NCI-H1105 (cell line): ENCODE data around the gene C1QTNF6.
A peak's percentile ranks its signal among the peaks of the same experiment; 100 is the strongest.
"Not testable (repeated sequence)": the region's sequence is repeated elsewhere in the genome, so short reads cannot be mapped to it uniquely, and the experiment has no call there.

Experiments
- DNase-seq: peaks from one replicate; lab custom pipeline; 2025; lab: John Stamatoyannopoulos, UW

The C1QTNF6 gene

DNA sequence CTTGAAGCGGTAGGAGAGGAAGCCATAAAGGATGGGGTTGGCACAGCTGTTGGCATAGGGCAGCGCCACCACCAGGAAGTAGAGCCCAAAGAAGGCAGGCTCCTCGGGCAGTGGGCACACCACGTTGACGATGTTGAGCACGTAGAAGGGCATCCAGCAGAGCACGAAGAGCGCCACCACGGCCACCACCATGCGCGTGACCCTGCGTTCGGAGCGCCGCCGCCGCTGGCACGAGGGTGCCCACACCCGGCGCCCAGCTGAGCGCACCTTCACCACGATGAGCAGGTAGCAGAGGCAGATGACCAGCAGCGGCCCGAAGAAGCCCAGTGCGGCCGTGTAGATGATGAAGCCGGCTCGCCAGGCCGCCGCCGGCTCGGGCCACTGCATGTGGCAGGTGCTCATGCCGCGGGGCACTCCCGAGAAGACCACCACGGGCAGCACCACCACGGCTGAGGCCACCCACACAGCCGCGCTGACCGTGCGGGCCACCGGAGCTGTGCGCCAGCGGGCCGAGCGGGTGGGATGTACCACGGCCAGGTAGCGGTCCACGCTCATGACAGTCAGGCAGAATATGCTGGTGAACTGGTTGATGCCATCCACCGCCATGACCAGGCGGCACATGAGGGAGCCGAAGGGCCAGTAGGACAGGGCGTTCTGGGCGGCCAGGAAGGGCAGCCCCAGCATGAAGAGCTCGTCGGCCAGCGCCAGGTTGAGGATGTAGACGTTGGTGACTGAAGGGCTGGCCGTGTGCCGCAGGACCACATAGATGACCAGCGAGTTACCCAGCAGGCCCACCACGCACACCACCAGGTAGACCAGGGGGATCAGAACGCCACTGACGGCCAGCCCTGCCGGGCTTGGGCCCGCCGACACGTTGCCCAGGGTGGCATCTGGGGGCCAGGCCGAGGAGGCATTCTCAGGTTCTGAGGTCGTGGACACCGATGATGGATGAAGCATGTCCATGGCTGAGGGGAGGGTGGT is 19.1 kb upstream of the C1QTNF6 start:
- no peak for DNase-seq

DNA sequence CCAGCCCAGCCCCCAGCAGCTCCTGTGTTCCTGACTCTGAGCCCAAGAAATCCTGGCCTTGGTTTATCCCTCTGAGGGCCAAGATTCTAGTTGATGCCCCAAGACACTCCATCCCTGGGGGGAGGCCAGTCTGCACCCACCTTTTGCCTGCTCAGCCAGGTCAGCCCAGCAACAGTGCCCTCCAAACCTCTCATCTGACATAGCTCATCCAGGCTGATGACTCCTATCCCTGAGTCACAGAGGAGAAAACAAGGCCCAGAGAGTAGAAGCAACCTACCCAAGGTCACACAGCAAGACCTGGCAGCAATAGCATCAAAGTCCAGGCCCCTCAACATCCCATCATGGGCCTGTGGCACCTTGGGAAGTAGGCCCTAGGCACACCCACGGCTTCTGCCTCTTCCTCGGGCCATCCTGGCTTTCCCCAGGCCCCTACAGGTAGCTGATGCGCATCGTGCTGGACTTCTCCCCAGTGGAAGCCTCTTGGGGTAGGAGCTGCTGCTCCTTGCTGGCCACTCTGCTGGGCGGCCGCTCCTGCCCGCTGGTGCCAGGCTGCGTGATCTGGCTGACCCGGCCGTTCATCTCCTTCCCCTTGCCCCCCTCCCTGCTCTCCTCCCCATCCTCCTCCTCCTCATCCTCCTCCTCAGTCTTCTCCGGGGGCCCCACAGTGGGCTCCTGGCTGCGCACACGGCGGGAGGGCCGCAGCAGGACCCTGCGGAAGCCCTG is 18.2 kb upstream of the C1QTNF6 start:
- DNase-seq: no peak

DNA sequence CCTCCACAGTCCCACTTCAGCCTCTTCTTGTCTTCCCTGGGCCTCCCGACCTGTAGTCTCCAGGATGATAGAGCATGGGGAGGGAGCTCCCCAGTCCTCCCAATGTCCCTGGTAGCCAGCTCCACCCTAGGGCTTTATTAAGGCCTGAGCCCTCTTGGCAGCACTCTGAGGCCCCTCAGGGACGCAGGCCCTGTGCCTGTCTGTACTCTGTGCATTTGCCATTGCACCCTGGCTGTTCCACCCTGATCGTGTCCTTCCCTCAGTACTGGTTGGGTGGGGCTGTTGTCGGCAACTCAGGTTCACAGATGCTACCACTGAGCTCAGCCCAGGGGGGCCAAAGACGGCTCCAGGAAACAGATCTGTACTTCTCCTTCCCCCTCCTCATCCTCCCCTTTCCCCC is 17.0 kb upstream of the C1QTNF6 start:
- no peak for DNase-seq

- DNase-seq: no peak
These were observed 16.1 kb upstream of the C1QTNF6 start for GRCh38 chr22:37204045-37204655.

GRCh38 chr22:37203354-37204044 is 15.5 kb upstream of the C1QTNF6 start:
- DNase-seq: no peak

- no peak for DNase-seq
These were observed 14.7 kb upstream of the C1QTNF6 start for GRCh38 chr22:37202716-37203115.

GRCh38 chr22:37202001-37202555 is 14.0 kb upstream of the C1QTNF6 start:
- no peak for DNase-seq

- DNase-seq: not testable (repeated sequence)
These were observed 13.4 kb upstream of the C1QTNF6 start for GRCh38 chr22:37201443-37201820.

GRCh38 chr22:37199760-37200108 is 11.7 kb upstream of the C1QTNF6 start:
- DNase-seq: peak; percentile 36

GRCh38 chr22:37199103-37199759 is 11.2 kb upstream of the C1QTNF6 start:
- DNase-seq: peak; percentile 96

GRCh38 chr22:37198258-37199102 is 10.4 kb upstream of the C1QTNF6 start:
- peak; percentile 56 for DNase-seq

GRCh38 chr22:37197451-37198257 is 9.6 kb upstream of the C1QTNF6 start:
- DNase-seq: no peak

DNA sequence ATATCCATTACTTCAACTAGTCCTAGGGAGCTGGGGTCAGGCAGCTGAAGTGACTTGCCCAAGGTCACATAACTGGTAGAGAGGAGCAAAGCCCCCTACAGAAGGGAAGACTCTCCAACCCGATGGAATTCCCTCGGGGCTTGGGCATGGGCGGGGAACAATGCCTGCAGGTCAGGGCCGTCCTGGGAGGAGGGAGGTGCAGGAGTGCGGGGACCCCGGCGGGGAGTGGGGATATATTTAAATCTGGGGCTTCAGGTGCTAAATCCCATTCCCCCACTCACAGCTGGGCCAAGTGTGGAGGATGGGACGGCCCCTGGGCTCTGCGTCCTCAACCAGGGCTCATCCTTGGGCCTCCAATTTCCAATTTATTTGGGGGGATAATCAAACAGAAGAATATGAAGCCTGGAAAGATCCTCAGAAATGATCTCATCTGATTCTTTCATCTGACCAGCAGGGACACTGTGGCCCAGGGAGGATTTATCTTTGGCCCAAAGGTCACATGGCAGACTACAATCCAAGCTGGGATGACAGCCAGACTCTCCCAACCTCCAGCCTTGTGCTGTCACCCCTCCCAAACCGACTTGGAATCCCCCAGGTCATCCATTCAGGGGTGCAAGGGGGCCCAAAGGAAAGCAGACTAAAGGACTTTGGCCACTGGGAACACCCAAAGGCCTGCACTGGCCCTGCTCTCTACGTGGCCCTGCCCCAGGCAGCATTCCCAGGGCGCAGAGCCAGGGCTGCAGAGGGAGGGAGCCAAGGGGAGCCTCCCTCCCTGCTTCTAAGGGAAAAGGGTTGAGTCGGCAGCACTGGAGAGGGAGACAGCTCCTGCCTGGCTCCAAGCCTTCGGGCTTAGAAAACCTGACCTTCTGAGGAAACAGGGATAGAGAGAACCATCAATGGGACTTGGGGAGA is 8.7 kb upstream of the C1QTNF6 start:
- no peak for DNase-seq

DNA sequence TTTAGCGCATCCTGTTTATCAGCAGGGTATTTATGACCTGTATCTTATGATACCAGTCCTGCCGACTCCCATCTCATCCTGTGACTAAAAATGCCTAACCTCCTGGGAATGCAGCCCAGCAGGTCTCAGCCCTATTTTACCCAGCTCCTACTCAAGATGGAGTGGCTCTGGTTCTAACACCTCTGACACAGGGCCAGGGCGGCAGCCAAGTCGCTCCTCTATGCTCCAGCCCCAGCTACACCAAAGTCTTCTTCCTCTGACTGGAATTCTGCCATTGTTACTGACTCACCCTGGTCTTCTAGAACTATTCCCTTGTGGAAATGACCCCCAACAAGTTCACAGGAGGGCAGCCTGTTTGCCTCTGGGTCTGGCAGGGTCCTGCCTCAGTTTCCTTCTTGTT is 7.9 kb upstream of the C1QTNF6 start:
- no peak for DNase-seq

DNA sequence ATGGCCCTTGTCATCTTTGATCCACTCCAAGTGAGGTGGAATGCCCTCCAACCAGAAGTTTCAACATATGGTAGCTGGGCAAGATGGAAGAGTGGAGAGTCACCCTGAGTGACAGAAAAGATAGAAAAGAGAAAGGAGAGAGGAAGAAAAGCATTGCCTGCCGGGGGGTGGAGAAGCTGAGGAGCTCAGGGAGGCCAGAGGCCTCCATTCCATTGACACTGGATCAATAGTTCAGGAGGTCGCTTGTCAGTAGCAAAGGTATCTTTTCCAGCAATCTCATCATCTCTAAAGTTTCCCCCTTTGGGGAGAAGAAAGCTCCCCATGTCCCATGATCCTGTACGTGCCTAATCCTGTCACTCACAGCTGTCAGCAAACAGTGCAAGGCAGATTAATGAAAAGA is 6.7 kb upstream of the C1QTNF6 start:
- no peak for DNase-seq

DNA sequence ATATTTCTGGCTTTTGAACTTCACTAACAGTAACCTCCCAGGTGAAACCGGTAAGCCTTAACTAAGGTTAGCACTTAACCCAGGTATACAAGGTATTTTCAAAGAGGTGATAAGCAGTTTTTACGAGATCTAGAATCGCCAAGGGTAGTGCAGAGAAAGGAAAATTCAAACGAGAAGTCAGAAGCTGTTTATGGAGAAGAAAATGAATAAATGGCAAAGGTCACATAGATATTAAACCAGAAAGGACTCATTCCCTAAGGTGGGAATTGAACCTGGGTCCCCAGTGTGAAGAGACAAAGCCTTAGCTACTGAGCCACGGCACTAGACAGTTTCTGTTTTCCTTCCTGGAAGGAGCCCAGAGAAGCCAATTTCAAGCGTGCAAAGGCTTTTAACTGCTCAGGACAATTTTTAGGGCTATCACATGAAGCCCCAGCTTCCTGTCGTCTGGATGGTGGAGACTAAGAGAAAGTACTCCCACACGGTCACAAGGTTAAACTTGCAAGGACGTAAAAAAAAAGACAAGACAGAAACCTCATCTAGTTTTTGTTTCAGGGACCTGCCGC is 5.7 kb upstream of the C1QTNF6 start:
- no peak for DNase-seq

- DNase-seq: no peak
These were observed 4.7 kb upstream of the C1QTNF6 start for GRCh38 chr22:37192741-37193140.

DNA sequence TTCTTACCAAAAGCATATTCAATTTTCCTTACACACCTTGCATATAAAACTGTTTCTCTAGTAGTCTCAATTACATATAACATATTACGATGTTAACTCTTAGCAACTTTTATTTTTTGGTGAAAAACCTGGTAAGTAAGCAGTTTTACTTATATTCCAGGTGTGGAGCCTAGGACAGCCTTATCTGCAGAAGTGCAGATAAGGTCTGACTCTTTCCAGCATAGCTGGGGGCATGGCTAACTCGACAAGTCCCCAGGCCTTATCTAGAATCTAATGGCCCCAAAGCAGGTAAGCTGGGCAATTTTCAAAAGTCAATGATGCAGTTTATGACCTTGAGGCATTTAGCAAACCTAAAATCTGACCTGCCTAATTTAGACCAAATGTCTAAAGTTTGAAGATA is 4.2 kb upstream of the C1QTNF6 start:
- DNase-seq: no peak
